Suprapubic skin (tissue), 3 donors: ENCODE results near the gene PUS10.

Experiments used
- CTCF ChIP-seq, 2 donors: fragments of 200-600 bp in 1 of 2; fragments of 450-650 bp in 1 of 2; sonication (generic) in 1 of 2; IDR thresholded peaks; one replicate each; pipeline ENCODE4 v1.5.1; 2016 to 2019; ENCODE audit warnings: antibody characterized with exemption in 2 of 2, mild to moderate bottlenecking in 1 of 2, moderate library complexity in 1 of 2
- POLR2A ChIP-seq, 2 donors: fragments of 450-650 bp; IDR thresholded peaks; one replicate each; pipeline ENCODE4 v1.6.1; 2017; ENCODE audit warnings: antibody characterized with exemption in 2 of 2, mild to moderate bottlenecking in 2 of 2, moderate library complexity in 2 of 2

- TF ChIP-seq POLR2A (IDR thresholded peaks at IDR 0.05) (no peak), CTCF (IDR thresholded peaks at IDR 0.05) (no peak)
Observed at GRCh38 chr2:60957643-60958042, 60.4 kb downstream of the PUS10 start.
